Gastroesophageal sphincter (tissue), 3 donors: ENCODE results near the gene PIK3R1.

Source experiments
- EP300 ChIP-seq: sonication (generic); formaldehyde crosslinking; IDR thresholded peaks from one replicate; pipeline ENCODE4 v1.6.1; 2017; ENCODE audit warnings: antibody characterized with exemption, mild to moderate bottlenecking
- POLR2A ChIP-seq, 2 donors: fragments of 450-650 bp; IDR thresholded peaks; one replicate each; pipeline ENCODE4 v1.6.1; 2017; ENCODE audit warnings: antibody characterized with exemption in 2 of 2, mild to moderate bottlenecking in 2 of 2, moderate library complexity in 1 of 2
- POLR2AphosphoS5 ChIP-seq: sonication (generic); formaldehyde crosslinking; IDR thresholded peaks from one replicate; pipeline ENCODE4 v1.6.1; 2017; ENCODE audit warnings: antibody characterized with exemption
- TF ChIP-seq, protein P1 (sequence below), 4 experiments: fragments of 200-600 bp in 2 of 4; fragments of 450-650 bp in 2 of 4; sonication (generic) in 1 of 4; IDR thresholded peaks; one replicate each; pipeline ENCODE4 v1.5.1; 2017 to 2019; ENCODE audit warnings: antibody characterized with exemption in 4 of 4, mild to moderate bottlenecking in 2 of 4, moderate library complexity in 2 of 4

DNA sequence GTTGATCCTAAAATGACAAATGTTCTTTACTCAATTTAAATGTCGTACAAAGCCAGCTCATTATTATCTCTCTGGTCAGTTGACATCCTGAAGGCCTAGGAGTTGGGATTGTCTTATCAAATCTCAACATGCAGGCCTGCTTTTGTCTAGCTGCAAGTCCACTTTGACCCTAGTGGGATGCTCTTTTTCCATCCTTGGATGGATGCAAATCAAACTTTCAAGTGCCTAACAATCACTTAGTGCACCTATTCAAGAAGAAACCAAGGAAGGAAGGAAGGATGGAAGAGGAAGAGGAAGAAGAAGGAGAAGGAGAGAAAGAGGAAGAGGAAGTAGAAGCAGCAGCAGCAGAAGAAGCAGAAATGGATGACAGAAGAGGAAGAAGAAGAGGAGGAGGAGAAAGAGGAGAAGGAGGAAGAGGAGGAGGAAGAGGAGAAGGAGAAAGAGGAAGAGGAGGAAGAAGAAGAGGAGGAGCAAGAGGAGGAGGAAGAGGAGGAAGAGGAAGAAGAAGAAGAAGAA lies 109.6 kb downstream of the PIK3R1 start:
- TF ChIP-seq, protein P1, sequence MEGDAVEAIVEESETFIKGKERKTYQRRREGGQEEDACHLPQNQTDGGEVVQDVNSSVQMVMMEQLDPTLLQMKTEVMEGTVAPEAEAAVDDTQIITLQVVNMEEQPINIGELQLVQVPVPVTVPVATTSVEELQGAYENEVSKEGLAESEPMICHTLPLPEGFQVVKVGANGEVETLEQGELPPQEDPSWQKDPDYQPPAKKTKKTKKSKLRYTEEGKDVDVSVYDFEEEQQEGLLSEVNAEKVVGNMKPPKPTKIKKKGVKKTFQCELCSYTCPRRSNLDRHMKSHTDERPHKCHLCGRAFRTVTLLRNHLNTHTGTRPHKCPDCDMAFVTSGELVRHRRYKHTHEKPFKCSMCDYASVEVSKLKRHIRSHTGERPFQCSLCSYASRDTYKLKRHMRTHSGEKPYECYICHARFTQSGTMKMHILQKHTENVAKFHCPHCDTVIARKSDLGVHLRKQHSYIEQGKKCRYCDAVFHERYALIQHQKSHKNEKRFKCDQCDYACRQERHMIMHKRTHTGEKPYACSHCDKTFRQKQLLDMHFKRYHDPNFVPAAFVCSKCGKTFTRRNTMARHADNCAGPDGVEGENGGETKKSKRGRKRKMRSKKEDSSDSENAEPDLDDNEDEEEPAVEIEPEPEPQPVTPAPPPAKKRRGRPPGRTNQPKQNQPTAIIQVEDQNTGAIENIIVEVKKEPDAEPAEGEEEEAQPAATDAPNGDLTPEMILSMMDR (IDR thresholded peaks at IDR 0.05), result no peak
- no peak for TF ChIP-seq POLR2A (IDR thresholded peaks at IDR 0.05)
- TF ChIP-seq POLR2AphosphoS5, result no peak
- no peak for TF ChIP-seq EP300
